Measurements from ENCODE around the gene CCNT1.
A peak's percentile ranks its signal among the peaks of the same experiment; 100 is the strongest.
"Not testable (repeated sequence)": the region's sequence is repeated elsewhere in the genome, so short reads cannot be mapped to it uniquely, and the experiment has no call there.

CCNT1 gene

GRCh38 chr12:48717252-48717695, 767 bp upstream of the CCNT1 start:
- Histone ChIP-seq H3K27me3 (ENCODE audit: insufficient read depth, low read length) (no peaks in the 10 kb centered on the region), H3K4me3 (ENCODE audit: low read depth, low read length, poor library complexity, severe bottlenecking) (peak overlapping the region; percentile 85), H3K27ac (ENCODE audit: low read depth, low read length, poor library complexity, severe bottlenecking) (peak overlapping the region; percentile 75), H3K4me1 (ENCODE audit: insufficient read depth, low read length, severe bottlenecking) (peaks cover 26% of the 10 kb centered on the region), H3K36me3 (ENCODE audit: insufficient read depth, low read length) (peaks cover 23% of the 10 kb centered on the region), H3K9me3 (ENCODE audit: low read length) (0 out of 2 replicates have a peak, but pooled peaks cover 4% of the 10 kb centered on the region), H3K79me2 (ENCODE audit: insufficient read depth, low read length) (peaks cover 37% of the 10 kb centered on the region), H3K9ac (ENCODE audit: low read length) (peak overlapping the region; percentile 72), H2AFZ (ENCODE audit: low read length) (peak overlapping the region; percentile 51; the same call in 1 of the 2 replicates), H4K20me1 (ENCODE audit: insufficient read depth, low read length) (no peaks in the 10 kb centered on the region), H3F3A (ENCODE audit: insufficient read depth, low read length) (no peaks in the 10 kb centered on the region; the same call in 1 of the 2 replicates), H3K9me2 (ENCODE audit: low read depth, low read length) (no peaks in the 10 kb centered on the region), H3K4me2 (ENCODE audit: low read length) (peak overlapping the region; percentile 84)
- TF ChIP-seq CTCF (IDR thresholded peaks at IDR 0.05; ENCODE audit: low read length) (no peak), EZH2 (IDR thresholded peaks at IDR 0.05; ENCODE audit: borderline replicate concordance, low read length) (no peak)

- Histone ChIP-seq H3K27me3 (ENCODE audit: insufficient read depth, low read length) (no peaks in the 10 kb centered on the region), H4K20me1 (ENCODE audit: insufficient read depth, low read length) (no peaks in the 10 kb centered on the region), H3K9ac (ENCODE audit: low read length) (peak overlapping the region; percentile 91), H3K9me3 (ENCODE audit: low read length) (0 out of 2 replicates have a peak, but pooled peaks cover 4% of the 10 kb centered on the region), H3K27ac (ENCODE audit: low read depth, low read length, poor library complexity, severe bottlenecking) (peak overlapping the region; percentile 67), H3F3A (ENCODE audit: insufficient read depth, low read length) (no peaks in the 10 kb centered on the region; the same call in 1 of the 2 replicates), H3K4me3 (ENCODE audit: low read depth, low read length, poor library complexity, severe bottlenecking) (peak overlapping the region; percentile 85), H2AFZ (ENCODE audit: low read length) (no peak overlapping the region), H3K79me2 (ENCODE audit: insufficient read depth, low read length) (peaks cover 42% of the 10 kb centered on the region), H3K9me2 (ENCODE audit: low read depth, low read length) (no peaks in the 10 kb centered on the region), H3K36me3 (ENCODE audit: insufficient read depth, low read length) (peaks cover 33% of the 10 kb centered on the region), H3K4me1 (ENCODE audit: insufficient read depth, low read length, severe bottlenecking) (peaks cover 26% of the 10 kb centered on the region), H3K4me2 (ENCODE audit: low read length) (peak overlapping the region; percentile 71)
- TF ChIP-seq EZH2 (IDR thresholded peaks at IDR 0.05; ENCODE audit: borderline replicate concordance, low read length) (no peak), CTCF (IDR thresholded peaks at IDR 0.05; ENCODE audit: low read length) (no peak)
Measured at GRCh38 chr12:48716168-48716492, 377 bp downstream of the CCNT1 start.

GRCh38 chr12:48712209-48712608, 4.3 kb downstream of the CCNT1 start:
- Histone ChIP-seq H3K9ac (ENCODE audit: low read length) (no peak overlapping the region), H3K36me3 (ENCODE audit: insufficient read depth, low read length) (peaks cover 65% of the 10 kb centered on the region), H4K20me1 (ENCODE audit: insufficient read depth, low read length) (no peaks in the 10 kb centered on the region), H3K9me3 (ENCODE audit: low read length) (no peaks in the 10 kb centered on the region), H3K27ac (ENCODE audit: low read depth, low read length, poor library complexity, severe bottlenecking) (no peak overlapping the region), H3K4me3 (ENCODE audit: low read depth, low read length, poor library complexity, severe bottlenecking) (no peak overlapping the region), H3K4me2 (ENCODE audit: low read length) (no peak overlapping the region), H2AFZ (ENCODE audit: low read length) (no peak overlapping the region), H3K9me2 (ENCODE audit: low read depth, low read length) (no peaks in the 10 kb centered on the region), H3K79me2 (ENCODE audit: insufficient read depth, low read length) (peaks cover 66% of the 10 kb centered on the region), H3F3A (ENCODE audit: insufficient read depth, low read length) (no peaks in the 10 kb centered on the region), H3K4me1 (ENCODE audit: insufficient read depth, low read length, severe bottlenecking) (peaks cover 22% of the 10 kb centered on the region), H3K27me3 (ENCODE audit: insufficient read depth, low read length) (no peaks in the 10 kb centered on the region)
- no peak for TF ChIP-seq CTCF (IDR thresholded peaks at IDR 0.05; ENCODE audit: low read length)
- TF ChIP-seq EZH2 (IDR thresholded peaks at IDR 0.05; ENCODE audit: borderline replicate concordance, low read length) = no peak

GRCh38 chr12:48698822-48699221, 17.7 kb downstream of the CCNT1 start:
- H3K27me3 ChIP-seq (ENCODE audit: insufficient read depth, low read length); H3K79me2 ChIP-seq (ENCODE audit: insufficient read depth, low read length); H3K4me3 ChIP-seq (ENCODE audit: low read depth, low read length, poor library complexity, severe bottlenecking); H3F3A ChIP-seq (ENCODE audit: insufficient read depth, low read length); H3K27ac ChIP-seq (ENCODE audit: low read depth, low read length, poor library complexity, severe bottlenecking); H3K9me2 ChIP-seq (ENCODE audit: low read depth, low read length); H3K4me2 ChIP-seq (ENCODE audit: low read length); H3K9ac ChIP-seq (ENCODE audit: low read length); H3K9me3 ChIP-seq (ENCODE audit: low read length); H2AFZ ChIP-seq (ENCODE audit: low read length); H4K20me1 ChIP-seq (ENCODE audit: insufficient read depth, low read length); H3K4me1 ChIP-seq (ENCODE audit: insufficient read depth, low read length, severe bottlenecking): not testable (repeated sequence)
- H3K36me3 ChIP-seq (ENCODE audit: insufficient read depth, low read length) = peaks cover 73% of the 10 kb centered on the region

All from OCI-LY1 (cell line).